Activated CD8-positive, alpha-beta memory T cell treated with anti-CD3 and anti-CD28 coated beads for 36 hours (primary cell): ENCODE measurements around the gene ACAA2. TPM values are rescaled to one million over a fixed set of nuclear protein-coding genes. Genes with fewer than 3 reads are reported as not detected.
"Not testable (repeated sequence)": the region's sequence is repeated elsewhere in the genome, so short reads cannot be mapped to it uniquely, and the experiment has no call there.

Experiments
- CTCF ChIA-PET: fragments of 350-600 bp; sonication (Branson Sonifier 250); formaldehyde crosslinking; loops from one replicate; lab custom pipeline; 2021; ENCODE audit warnings: antibody characterized with exemption; lab: Charles Lee
- POLR2A ChIA-PET: fragments of 350-600 bp; sonication (Branson Sonifier 250); formaldehyde crosslinking; loops from one replicate; lab custom pipeline; 2021; ENCODE audit warnings: antibody characterized with exemption; lab: Charles Lee
- total RNA-seq, 2 experiments: library from RNA; stranded (reverse); gene quantifications; one replicate each; pipeline ENCODE4 v1.2.3, GENCODE V29; 2021

The ACAA2 gene
- total RNA-seq, 2 experiments from 2014 or later, result 79.9 to 80.3 TPM

DNA sequence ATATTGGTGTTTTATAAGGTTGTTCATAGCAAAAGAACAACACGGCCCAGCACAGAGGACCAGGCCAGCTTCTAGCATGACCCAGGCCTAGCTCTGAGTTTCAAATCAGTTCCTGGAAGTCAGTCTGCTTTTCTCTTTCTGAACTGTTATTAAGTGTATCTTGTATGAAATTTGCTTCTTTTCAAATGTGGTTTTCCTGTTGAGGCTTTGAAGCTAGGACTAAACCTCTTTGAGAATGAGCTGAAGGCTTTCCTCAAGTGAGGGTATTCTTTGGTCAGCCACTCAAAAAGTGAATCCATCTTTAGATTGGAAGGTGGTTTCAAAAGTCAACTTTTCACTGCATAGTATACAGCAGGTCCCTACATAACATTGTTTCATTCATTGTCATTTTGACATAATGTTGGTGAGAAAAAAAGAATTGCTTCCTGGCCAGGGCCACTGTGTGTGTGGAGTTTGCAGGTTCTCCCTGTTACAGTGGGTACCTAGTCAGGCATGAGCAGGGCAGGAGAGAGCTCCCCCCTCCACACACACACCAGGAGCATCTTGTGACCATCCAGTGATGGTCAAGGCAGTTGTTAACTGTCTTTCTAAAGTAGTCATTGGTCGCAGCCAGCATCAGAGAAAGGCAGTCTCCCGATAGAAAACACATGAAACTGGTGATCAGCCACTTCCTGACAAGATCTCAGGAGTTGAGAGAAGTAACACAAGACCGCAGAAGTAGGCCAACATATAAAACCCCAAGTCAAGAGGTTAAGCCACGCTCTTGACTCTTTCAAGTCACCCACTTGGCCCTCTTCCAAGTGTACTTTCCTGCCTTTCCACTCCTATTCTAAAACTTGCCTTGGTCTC lies 6.7 kb upstream of the ACAA2 start:
- POLR2A ChIA-PET, result interaction anchor here (0.6 kb wide), 1 partner anchor 14 kb away, joined by 3 read pairs; no protein-coding TSS in a partner anchor
- CTCF ChIA-PET, result no interaction called here

DNA sequence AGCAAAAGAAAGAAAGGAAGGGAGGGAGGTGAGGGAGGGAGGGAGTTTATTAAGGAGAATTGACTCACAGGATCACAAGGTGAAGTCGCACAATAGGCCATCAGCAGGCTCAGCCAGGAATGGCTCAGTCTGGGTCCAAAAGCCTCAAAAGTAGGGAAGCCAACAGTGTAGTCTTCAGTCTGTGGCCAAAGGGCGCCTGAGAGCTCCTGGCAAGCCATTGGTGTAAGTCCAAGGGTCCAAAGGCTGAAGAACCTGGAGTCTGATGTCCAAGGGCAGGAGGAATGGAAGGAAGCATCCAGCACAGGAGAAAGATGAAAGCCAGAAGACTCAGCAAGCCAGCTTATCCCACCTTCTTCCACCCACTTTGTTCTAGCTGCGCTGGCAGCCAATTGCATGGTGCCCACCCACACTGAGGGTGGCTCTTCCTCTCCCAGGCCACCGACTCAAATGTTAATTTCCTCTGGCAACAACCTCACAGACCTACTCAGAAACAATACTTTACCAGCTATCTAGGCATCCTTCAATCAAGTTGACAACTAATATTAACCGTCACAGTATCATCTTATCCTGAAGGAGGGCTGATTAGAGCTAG lies 5.8 kb upstream of the ACAA2 start:
- ChIA-PET CTCF (no interaction called here), POLR2A (interaction anchor here (0.6 kb wide), 1 partner anchor 15 kb away, joined by 3 read pairs; no protein-coding TSS in a partner anchor)

DNA sequence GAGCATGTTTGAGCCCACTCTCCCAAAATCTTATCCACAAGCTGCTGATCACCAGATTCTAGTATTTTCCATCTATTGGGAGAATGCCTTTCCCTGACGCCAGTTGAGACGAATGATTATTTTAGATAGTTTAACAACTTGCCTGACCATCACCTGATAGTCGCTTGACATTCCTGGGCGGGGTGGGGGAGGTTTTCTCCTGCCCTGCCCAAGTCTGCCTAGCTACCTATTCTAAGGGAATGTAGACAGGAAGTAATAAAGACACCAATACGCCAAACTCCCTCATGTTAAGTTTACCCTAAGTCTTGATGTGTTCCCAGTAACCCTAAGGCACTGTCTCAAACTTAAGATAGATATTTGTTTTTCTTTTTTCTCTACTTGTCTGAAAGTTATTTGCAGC lies 4.6 kb upstream of the ACAA2 start:
- POLR2A ChIA-PET, result interaction anchor here (0.6 kb wide), 1 partner anchor 12 kb away, joined by 3 read pairs; no protein-coding TSS in a partner anchor
- CTCF ChIA-PET, result no interaction called here

DNA sequence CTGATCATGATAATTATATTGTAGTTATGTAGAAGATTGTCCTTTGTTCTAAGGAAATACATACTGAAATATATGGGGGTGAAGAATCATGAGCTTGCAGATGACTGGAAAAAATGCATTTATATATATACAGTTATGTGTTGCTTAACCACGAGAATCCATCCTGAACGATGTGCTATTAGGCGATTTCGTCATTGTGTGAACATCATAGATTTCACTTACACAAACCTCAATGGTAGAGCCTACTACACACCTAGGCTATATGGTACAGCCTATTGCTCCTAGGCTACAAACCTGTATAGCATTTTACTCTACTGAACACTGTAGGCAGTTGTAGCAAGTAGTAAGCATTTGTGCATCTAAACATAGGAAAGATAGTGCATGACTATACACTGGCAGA lies 2.6 kb upstream of the ACAA2 start:
- ChIA-PET POLR2A (no interaction called here), CTCF (interaction anchor here (0.6 kb wide), 1 partner anchor 15 kb away, joined by 3 read pairs; no protein-coding TSS in a partner anchor)

DNA sequence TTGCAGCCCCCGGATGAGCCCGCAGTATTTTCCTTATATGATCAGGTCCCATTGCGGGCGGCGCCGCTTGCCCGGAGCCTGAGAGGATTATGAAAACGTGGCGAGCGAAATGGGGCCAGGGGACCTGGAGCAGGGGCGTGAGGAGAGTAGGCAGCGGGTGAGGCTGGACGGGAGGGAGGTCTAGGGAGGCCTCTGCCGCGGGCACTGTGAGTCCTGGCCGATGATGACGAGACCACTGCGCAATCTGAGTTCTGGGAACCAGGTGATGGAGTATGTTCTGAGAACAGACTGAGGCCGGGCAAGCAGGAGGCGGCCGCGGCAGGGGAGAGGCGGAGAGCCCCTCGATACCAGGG lies 790 bp upstream of the ACAA2 start:
- CTCF ChIA-PET, result interaction anchor here (0.6 to 1.0 kb wide), 3 partner anchors 43 to 544 kb away, joined by 3 read pairs; no protein-coding TSS in a partner anchor

DNA sequence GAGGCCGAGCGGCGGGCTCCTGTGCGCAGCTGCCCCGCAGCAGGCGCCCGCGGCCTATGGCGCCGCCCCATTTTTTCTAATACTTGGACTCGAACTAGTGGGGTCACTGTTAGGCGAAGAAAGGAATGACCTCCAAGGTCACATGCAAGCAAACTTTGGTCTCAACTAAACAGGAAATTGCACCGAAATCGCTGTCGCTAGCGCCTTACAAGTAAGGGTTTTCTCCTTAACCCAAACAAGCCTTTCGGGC lies 339 bp downstream of the ACAA2 start:
- CTCF ChIA-PET, result no interaction called here

More for the DNA sequence above, 790 bp upstream of the ACAA2 start:
- POLR2A ChIA-PET, result interaction anchor here (1.0 kb wide), 1 partner anchor 327 kb away, joined by 3 read pairs; the partner anchor contains the start of gene C18orf32

DNA sequence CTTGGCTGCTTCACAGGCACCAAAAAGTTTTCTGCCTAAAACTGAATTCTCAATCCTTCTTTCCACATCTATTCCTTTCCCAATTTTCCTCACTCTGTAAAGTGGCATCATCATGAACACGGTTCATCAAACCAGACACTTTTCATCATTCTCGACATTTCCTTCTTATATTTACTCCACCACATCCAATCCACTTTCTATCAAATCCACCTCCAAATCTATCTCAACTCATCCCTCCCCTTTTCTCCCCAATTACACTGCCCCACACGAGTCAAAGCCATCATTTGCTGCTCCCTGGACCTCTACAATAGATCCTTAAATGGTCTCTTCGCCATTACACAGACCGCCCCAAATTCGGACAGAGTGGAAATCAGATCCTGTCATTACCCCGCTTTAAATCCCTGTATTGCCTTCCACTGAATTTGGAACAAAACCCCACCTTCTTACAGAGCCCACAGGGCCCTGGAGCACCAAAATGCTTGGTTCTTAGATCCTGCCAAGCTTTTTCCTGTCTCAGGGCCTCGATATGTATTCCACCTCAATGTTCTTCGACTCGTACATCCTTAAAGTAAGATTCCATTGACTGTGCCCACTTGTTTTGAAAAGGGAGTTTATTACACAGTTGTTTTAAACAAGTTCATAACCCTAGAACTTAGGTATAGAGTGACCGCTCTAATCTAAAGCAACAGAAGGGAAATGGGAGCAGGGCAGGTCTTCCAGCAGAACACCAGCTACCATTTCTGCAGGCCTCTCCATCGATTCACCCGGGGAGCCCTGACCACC lies 856 bp downstream of the ACAA2 start:
- POLR2A ChIA-PET, result no interaction called here

More for the DNA sequence above, 339 bp downstream of the ACAA2 start:
- POLR2A ChIA-PET, result no interaction called here

DNA sequence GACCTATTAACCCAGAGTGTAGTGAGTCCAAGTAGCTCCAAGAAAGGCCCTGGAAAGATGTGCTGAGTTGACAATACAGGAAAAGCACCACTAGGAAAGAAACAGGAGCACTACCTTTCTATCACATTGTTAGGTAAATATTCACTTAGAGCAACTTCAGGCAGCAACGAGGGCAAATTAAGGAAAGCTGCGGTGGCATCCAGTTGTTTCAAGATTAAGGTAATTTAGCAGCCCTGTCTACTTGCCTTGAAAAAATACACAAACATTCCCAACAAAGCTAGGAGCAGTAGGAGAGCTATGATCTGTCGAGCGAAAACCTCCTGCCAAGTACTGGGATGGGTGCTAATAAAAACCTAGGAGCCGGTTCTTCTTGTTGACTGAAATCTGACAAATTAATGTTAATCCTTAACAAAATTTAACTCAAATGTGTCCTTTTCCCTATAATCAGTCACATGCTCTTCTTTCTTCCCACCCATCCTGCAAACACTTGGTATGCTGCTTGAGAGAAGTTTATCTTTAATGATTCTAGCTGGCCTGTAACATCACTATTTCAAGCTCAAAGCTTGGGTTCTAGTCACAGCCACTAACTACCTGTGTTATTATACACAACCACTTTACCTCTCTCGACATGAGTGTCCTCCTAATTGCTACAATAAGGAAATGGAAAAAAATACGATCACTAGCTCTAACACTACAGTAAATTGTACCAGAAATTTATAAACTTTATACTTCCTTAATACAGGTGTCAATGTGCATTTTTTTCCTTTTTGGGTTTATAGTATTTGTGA lies 2.0 kb downstream of the ACAA2 start:
- POLR2A ChIA-PET, result no interaction called here

More for the DNA sequence above, 856 bp downstream of the ACAA2 start:
- CTCF ChIA-PET, result no interaction called here

DNA sequence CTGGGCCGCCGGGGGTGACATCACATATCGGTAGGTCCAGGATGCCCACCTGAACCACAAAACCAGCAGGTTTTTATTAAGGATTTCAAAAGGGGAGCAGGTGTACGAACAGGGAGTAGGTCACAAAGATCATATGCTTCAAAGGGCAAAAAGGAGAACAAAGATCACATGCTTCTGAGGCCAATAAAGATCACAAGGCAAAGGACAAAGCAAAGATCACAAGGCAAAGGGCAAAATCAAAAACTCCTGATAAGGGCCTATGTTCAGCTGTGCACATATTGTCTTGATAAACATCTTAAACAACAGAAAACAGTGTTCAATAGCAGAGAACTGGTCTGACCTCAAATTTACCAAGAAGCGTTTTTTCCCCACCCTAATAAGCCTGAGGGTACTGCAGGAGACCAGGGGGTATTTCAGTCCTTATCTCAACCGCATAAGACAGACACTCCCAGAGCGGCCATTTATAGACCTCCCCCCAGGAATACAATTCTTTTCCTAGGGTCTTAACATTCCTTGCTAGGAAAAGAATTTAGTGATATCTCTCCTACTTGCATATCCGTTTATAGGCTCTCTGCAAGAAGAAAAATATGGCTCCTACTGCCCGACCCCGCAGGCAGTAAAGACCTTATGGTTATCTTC lies 4.7 kb downstream of the ACAA2 start:
- CTCF ChIA-PET, result not testable (repeated sequence)

More for the DNA sequence above, 2.0 kb downstream of the ACAA2 start:
- CTCF ChIA-PET, result no interaction called here

DNA sequence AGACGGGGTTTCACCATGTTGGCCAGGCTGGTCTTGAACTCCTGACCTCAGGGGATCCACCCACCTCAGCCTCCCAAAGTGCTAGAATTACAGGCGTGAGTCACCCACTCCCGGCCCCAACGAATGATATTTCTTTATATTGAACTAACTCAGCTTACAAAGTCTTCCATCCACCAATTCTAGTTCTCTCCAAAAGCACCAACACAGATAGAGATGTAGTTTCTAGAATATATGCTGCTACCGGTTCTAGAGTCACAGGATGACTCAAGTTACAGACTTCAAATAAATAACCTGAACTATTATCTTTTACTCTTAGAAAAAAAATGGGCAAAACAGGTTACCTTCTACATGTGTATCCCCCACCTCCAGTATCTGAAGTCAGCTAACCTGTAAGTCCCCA lies 9.2 kb downstream of the ACAA2 start:
- ChIA-PET POLR2A (no interaction called here), CTCF (no interaction called here)

More for the DNA sequence above, 4.7 kb downstream of the ACAA2 start:
- POLR2A ChIA-PET, result not testable (repeated sequence)

DNA sequence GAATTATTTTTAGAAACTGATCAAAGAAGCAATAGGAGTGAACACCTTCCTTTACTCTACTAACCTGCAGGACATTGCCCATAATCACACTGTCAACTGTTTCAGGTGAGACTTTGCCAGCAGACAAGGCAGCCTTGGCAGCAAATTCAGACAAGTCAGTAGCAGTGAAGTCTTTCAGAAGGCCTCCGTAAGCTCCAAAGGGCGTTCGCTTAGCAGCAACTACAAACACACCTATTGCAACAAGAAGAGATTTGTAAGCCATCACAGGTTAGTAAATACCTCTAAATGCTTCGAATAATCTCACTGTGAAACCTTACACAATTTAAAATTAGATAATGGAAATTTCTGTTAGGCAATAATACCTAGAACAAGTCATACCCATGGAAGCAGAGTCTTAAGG lies 10.7 kb downstream of the ACAA2 start:
- ChIA-PET POLR2A (no interaction called here), CTCF (no interaction called here)

DNA sequence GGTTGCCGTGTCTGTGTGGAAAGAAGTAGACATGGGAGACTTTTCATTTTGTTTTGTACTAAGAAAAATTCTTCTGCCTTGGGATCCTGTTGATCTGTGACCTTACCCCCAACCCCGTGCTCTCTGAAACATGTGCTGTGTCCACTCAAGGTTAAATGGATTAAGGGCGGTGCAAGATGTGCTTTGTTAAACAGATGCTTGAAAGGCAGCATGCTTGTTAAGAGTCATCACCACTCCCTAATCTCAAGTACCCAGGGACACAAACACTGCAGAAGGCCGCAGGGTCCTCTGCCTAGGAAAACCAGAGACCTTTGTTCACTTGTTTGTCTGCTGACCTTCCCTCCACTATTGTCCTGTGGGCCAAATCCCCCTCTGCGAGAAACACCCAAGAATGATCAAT lies 12.8 kb downstream of the ACAA2 start:
- POLR2A ChIA-PET, CTCF ChIA-PET: not testable (repeated sequence)

DNA sequence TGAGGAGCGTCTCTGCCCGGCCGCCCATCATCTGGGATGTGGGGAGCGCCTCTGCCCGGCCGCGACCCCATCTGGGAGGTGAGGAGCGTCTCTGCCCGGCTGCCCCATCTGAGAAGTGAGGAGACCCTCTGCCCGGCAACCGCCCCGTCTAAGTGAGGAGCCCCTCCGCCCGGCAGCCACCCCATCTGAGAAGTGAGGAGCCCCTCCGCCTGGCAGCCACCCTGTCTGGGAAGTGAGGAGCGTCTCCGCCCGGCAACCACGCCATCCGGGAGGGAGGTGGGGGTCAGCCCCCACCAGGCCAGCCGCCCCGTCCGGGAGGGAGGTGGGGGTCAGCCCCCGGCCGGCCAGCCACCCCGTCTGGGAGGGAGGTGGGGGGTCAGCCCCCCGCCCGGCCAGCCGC lies 13.5 kb downstream of the ACAA2 start:
- POLR2A ChIA-PET, CTCF ChIA-PET: not testable (repeated sequence)

DNA sequence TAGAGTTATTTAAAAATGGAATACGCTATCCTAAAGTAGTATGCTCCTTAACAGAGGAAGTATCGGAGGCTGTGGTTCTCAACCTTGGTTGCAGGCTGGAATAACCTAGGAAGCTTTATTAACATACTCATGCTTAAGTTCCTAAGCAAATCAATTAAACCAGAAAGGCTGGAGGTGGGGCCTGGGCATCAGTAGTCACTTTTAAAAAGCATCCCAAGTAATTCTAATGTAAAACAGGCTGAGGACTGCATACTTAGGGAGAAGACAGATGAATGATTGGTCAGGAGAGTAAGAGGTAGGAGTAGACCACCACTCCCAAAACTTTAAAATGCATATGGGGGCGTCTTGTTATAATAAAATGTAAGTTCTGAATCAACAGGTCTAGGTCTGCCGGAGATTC lies 15.3 kb downstream of the ACAA2 start:
- CTCF ChIA-PET, result interaction anchor here (0.6 kb wide), 1 partner anchor 305 kb away, joined by 3 read pairs; no protein-coding TSS in a partner anchor
- POLR2A ChIA-PET, result no interaction called here

DNA sequence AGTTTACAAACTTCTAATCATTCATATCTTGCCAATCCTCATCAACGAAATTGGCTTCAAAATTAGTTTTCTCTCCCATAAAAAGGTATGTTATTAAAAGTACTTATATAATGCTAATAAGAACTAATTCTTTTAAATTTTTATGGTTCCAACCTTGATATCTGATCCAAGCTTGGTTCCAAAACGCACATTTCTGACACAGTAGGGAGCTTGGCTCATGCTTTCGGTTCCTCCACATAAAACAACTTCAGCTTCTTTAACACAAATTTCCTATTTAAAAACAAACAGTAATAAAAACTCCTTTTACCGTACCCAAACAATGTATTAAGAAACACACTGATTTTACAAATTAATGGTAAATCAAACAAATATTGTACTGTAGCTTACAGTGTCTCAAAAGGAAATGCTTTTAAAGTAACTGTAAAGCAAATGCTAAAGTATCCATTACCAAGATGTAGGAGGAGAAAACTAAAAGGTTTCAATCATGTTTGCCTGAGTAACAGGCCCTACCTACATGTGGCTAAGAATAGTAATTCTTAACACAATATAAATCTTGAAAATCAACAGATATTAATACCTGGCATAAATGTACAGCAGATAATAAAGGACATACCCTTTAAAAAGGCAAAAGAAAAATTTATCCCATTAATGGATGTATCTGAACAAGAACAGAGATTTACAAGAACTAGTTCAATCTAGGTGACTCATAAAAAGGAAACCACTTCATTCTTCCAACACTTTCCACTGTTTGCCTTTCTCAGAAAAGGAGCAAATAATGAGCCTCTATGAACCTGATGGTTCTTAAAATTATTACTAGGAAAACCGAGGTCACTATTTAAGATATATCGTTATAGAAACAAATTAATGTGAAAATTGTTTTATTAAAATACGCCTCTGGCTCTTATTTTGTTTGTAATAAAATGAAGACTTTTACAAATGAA lies 17.5 kb downstream of the ACAA2 start:
- CTCF ChIA-PET, result no interaction called here

DNA sequence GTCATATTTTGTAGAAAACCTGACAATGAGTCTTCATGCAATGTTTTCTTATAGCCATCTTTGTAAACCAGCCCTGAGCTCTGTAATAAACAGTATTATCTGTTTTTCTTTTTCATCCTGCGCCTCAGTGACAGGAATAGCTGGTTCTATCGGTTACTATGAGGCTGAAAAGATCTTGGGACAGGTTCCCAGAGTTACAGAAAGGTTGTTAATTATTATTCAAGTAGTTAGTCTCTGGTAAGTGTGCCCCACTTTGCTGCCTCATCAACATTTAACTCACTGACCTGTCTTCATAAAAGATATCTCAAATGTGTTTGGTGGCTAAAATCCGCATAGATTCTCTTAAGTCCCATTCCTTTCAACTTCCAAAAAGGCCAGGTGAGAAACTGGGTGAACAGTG lies 18.6 kb downstream of the ACAA2 start:
- CTCF ChIA-PET, result no interaction called here
- POLR2A ChIA-PET, result no interaction called here

More for the DNA sequence above, 17.5 kb downstream of the ACAA2 start:
- POLR2A ChIA-PET, result no interaction called here

DNA sequence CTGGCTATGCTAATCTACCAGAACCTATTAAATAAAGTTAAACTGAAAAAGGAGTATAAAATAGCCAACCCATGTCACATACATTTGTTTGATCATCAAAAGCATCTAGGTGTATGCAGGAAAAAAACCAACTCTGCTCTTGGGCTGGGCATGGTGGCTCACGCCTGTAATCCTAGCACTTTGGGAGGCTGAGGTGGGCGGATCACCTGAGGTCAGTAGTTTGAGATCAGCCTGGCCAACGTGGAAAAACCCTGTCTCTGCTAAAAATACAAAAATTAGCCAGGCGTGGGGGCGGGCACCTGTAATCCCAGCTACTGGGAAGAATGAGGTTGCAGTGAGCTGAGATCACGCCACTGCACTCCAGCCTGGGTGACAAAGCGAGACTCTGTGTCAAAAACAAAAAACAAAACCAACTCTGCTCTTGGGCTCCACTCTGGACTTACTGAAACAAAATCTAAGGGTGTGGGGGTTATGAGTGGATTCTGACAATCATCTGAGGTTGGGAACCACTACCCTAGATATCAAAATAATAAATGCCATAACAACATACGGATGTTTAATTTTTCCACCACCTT lies 23.7 kb downstream of the ACAA2 start:
- ChIA-PET CTCF (interaction anchor here (0.6 kb wide), 1 partner anchor 1791 kb away, joined by 3 read pairs; no protein-coding TSS in a partner anchor), POLR2A (interaction anchor here (0.7 kb wide), 1 partner anchor 66 kb away, joined by 3 read pairs; no protein-coding TSS in a partner anchor)
